Nephron progenitor cell (in vitro differentiated cells): Measurements from ENCODE around the gene TLX3.
A peak's percentile ranks its signal among the peaks of the same experiment; 100 is the strongest.

Experiments
- DNase-seq: peaks from one replicate; pipeline ENCODE4 v3.0.0; 2021
- H3K27ac Mint-ChIP-seq: 2 replicates; pipeline ENCODE4 v1.8.0; 2021; ENCODE audit warnings: mild to moderate bottlenecking, moderate library complexity, mixed read lengths
- H3K27me3 Mint-ChIP-seq: 2 replicates; pipeline ENCODE4 v1.8.0; 2021; ENCODE audit warnings: mild to moderate bottlenecking, low read depth, mixed read lengths; ENCODE audit not compliant: poor library complexity
- H3K36me3 Mint-ChIP-seq: 2 replicates; pipeline ENCODE4 v1.8.0; 2021; ENCODE audit warnings: low read depth, mixed read lengths
- H3K4me1 Mint-ChIP-seq: 2 replicates; pipeline ENCODE4 v1.8.0; 2021; ENCODE audit warnings: mixed read lengths
- H3K4me3 Mint-ChIP-seq: 2 replicates; pipeline ENCODE4 v1.8.0; 2021; ENCODE audit warnings: mild to moderate bottlenecking, moderate library complexity, mixed read lengths
- H3K9me3 Mint-ChIP-seq: 2 replicates; pipeline ENCODE4 v1.8.0; 2021; ENCODE audit warnings: mild to moderate bottlenecking, moderate library complexity, mixed read lengths
- CTCF ChIP-seq: fragments of 200-600 bp; sonication (generic); IDR thresholded peaks from 2 replicates; pipeline ENCODE4 v1.5.0; 2021; ENCODE audit warnings: antibody characterized with exemption

Gene TLX3

GRCh38 chr5:171323007-171323406 lies 14.0 kb downstream of the TLX3 start:
- no peak overlapping the region for H3K4me3 Mint-ChIP-seq
- H3K9me3 Mint-ChIP-seq, result no peaks in the 10 kb centered on the region
- peaks cover 100% of the 10 kb centered on the region for H3K27me3 Mint-ChIP-seq
- no peak for TF ChIP-seq CTCF
- no peak overlapping the region for H3K27ac Mint-ChIP-seq
- no peaks in the 10 kb centered on the region for H3K4me1 Mint-ChIP-seq
- DNase-seq, result no peak
- H3K36me3 Mint-ChIP-seq, result no peaks in the 10 kb centered on the region

- Mint-ChIP-seq H3K9me3 (no peaks in the 10 kb centered on the region), H3K27ac (no peak overlapping the region), H3K4me1 (no peaks in the 10 kb centered on the region), H3K27me3 (peaks cover 99% of the 10 kb centered on the region), H3K36me3 (no peaks in the 10 kb centered on the region), H3K4me3 (no peak overlapping the region)
- no peak for TF ChIP-seq CTCF
- no peak for DNase-seq
Observed at GRCh38 chr5:171323806-171324632, 15.0 kb downstream of the TLX3 start.

- Mint-ChIP-seq H3K27me3 (peaks cover 99% of the 10 kb centered on the region), H3K36me3 (no peaks in the 10 kb centered on the region), H3K4me3 (no peak overlapping the region), H3K27ac (no peak overlapping the region), H3K4me1 (no peaks in the 10 kb centered on the region), H3K9me3 (no peaks in the 10 kb centered on the region)
- no peak for TF ChIP-seq CTCF
- no peak for DNase-seq
Observed at GRCh38 chr5:171330021-171330420, 21.0 kb downstream of the TLX3 start.

- Mint-ChIP-seq H3K9me3 (no peaks in the 10 kb centered on the region), H3K36me3 (no peaks in the 10 kb centered on the region), H3K27ac (no peak overlapping the region), H3K4me3 (no peak overlapping the region), H3K27me3 (peaks cover 93% of the 10 kb centered on the region), H3K4me1 (peaks cover 8% of the 10 kb centered on the region)
- DNase-seq, result no peak
- TF ChIP-seq CTCF, result no peak
Observed at GRCh38 chr5:171335616-171336015, 26.6 kb downstream of the TLX3 start.

GRCh38 chr5:171336521-171337209 lies 27.6 kb downstream of the TLX3 start:
- peaks cover 89% of the 10 kb centered on the region for H3K27me3 Mint-ChIP-seq
- H3K4me3 Mint-ChIP-seq, result peak overlapping the region; percentile 76
- TF ChIP-seq CTCF, result peak; percentile 65
- no peak overlapping the region for H3K27ac Mint-ChIP-seq
- H3K9me3 Mint-ChIP-seq, result no peaks in the 10 kb centered on the region
- H3K36me3 Mint-ChIP-seq, result no peaks in the 10 kb centered on the region
- H3K4me1 Mint-ChIP-seq, result peaks cover 8% of the 10 kb centered on the region
- DNase-seq, result peak; percentile 56
